ENCODE measurements around the gene ASAP3.

DNA sequence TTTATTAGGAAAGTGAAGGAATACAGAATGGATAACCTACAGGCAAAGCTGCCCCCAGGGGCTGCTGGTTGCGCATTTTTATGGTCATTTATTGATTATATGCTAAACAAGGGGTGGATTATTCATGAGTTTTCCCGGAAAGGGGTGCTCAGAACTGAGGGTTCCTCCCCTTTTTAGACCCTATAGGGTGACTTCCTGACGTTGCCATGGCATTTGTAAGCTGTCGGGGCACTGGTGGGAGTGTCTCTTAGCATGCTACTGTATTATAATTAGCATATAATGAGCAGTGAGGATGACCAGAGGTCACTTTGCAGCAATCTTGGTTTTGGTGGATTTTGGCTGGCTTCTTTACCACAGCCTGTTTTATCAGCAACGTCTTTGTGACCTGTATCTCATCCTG, 5.9 kb upstream of the ASAP3 start:
- no peak for TF ChIP-seq CTCF (IDR thresholded peaks at IDR 0.05)
- no peak for TF ChIP-seq POLR2A (IDR thresholded peaks at IDR 0.05)
